Kidney tubule cell (primary cell): ENCODE results near the gene DLG4.
A peak's percentile ranks its signal among the peaks of the same experiment; 100 is the strongest.

Experiments
- DNase-seq: peaks from one replicate; pipeline ENCODE4 v3.0.0-alpha.2; 2018; ENCODE audit warnings: low spot score

Gene DLG4

DNA sequence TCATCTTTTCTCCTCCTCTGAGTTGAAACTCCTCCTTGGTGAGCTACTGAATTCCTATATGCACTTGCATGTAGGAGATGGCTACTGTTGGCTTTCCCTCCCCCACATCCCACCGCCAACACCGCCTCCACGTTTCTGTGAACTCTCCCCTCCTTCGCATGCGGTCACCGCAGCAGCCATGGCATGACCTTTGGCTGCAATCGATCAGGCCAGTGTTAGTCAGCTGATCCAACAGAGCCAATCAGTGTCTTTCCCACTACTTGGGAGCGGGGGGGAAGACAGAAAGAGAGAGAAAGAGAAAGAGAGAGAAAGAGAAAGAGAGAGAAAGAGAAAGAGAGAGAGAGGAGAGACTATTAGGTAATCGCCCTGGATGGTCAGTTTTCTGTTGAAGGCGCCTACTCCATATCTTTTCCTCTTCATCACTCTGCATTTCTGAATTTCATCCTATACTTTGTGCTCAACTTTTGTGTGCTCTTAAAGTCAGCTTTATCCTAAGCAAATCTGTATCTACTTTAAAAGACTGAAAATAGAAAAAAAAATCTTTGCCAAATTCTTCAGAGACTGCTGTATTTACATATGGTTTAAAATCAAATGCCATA is 63.2 kb downstream of the DLG4 start:
- DNase-seq = no peak

DNA sequence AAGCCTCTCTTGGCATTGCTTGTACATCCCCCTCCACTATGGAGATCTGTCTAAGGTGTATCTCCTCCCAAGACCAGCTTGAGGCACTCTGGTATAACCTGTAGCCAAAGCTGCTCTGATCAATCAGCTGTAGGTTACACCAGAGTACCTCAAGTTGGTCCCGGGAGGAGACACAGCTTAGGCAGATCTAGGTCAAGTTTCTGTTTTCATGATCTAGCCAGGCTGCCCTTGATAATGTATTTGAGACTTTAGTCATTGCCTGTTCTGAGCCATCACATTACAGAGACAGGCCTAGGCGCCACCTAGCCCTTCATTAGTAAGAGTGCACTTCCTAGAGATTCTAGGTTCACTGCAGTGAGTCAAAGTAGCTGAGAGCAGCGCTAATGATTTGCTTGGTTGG is 71.9 kb downstream of the DLG4 start:
- DNase-seq = peak; percentile 44

DNA sequence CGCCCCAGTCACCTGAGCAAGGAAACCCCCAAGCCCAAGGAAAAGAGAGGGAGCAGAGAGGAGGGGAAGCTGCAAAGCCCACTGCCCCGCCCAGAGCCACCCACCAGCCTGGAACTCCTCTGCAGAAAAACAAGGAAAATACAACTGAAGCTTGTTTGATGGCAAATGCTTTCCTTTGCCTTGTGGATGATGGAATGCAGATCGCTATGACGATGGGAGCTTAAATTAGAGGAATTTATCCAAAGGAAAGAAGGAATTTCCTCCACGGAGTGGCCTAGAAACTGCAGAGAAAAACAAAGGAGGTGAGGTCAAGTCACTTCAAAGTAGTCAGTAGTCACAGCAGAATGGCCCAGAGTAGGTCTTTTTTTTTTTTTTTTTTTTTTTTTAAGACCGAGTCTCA is 73.5 kb downstream of the DLG4 start:
- no peak for DNase-seq

DNA sequence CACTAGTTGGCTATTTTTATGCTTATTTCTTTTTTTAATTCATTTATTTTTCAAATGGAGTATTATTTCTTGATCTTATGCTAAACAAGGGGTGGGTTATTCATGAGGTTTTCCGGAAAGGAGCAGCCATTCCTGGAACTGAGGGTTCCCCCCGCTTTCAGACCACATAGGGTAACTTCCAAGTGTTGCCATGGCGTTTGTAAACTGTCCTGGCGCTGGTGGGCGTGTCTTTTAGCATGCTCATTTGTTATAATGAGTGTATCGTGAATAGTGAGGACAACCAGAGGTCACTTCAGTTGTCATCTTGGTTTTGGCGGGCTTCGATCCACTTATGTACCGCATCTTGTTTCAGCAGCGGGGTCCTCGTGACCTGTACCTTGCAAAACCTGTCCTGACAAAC is 75.4 kb downstream of the DLG4 start:
- DNase-seq = no peak

DNA sequence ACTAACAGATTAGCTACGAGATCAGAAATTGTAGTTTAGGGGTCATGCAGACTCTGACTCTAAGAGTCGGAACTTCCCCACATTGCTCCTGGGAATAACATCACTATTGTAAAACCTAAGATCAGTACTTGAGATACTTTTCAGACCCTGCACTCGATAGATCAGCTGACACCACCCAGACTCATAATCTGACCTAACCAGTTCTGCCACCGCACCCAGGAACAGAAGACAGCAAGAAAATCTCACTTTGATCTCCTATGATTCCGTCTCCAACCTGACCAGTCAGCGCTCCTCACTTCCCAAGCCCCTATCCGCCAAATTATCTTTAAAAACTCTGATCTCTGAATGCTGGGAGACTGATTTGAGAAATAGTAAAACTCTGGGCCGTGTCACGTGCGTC is 77.8 kb downstream of the DLG4 start:
- no peak for DNase-seq

DNA sequence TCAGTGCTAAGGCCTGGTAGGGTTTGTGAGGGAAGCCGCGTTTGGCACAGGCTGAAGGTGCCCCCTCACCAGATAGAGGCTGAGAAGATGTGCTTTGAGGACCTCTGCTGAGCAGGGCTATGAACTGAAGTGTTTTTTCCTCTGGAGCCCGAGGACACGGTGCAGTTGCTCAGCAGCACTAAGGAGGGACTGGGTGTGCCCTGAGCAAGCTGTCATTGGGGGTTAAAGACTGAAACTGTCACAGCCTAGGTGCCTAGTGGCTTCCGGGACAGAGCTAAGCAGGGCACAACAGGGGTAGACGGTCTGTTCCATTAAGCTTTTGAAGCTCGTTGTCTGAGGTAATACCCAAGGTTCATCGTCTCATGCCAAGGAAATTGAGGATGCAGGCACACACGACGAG is 80.2 kb downstream of the DLG4 start:
- DNase-seq = no peak

DNA sequence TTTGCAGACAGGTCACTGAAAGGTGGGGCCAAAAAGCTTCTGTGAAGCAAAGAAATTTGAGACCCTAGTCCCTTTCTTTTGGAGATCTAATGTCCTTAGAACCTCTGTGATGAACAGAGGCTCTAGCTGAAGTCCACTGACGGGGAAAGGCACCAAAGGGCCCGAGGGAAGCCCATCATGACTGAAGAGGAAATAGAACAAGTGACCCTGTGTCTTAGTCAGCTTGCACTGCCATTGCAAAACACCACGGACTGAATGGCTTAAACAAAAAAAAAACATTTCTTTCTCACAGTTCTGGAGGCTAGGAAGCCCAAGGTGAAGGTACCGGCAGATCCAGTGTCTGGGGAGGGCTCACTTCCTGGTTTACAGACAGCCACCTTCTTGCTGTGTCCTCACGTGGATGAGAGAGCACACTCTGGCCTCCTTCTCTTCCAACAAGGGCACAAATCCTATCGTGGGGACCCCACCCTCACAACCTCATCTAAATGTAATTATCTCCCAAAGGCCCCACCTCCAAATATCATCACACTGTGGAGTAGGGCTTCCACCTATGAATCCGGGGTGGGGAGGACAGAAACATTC is 80.7 kb downstream of the DLG4 start:
- DNase-seq = no peak

DNA sequence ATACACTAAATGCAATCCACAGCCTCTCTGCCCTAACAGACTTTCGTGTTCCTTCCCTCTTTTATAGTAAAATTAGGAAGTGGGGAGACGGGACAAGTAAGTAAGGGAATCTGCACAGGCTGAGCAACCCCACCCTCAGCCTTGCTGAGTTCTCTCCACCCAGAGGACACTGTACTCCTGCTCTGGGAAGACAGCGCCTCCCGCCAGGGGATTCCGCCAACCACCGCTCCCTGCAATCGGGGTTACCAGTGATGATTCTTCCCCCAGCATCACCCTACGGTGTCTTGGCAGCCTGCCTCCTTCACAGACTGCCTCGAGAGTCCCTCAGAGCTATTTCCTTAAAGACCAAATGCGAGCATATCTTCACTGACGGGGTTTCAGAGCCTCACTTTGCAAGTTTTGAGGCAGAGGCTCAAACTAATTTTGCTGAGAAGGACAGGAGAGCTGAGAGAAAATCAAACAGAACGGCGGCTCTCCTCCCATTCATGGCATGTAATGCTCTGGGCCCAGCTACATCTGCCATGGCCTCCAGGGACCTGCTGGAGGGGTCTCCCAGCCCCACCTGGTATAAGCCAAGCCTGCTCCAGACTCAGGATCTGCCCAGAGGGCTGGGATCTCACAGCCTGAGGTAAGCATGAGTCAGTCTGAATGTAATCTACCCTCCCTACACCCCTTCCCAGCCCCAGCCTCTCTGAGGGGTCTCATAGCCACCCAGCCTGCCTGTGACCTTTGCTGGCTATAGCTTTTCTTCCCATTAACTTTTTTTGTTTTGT is 82.3 kb downstream of the DLG4 start:
- DNase-seq = no peak
